Osteoblast (primary cell): ENCODE results near the gene BRPF3. TPM values are rescaled to one million over a fixed set of nuclear protein-coding genes. Genes with fewer than 3 reads are reported as not detected.

Source experiments
- DNase-seq: peaks from one replicate; pipeline ENCODE4 v3.0.0; 2011; ENCODE audit warnings: low spot score, mixed read lengths; ENCODE audit not compliant: insufficient read length; ENCODE audit errors: missing footprints
- H2AFZ ChIP-seq: 2 replicates; pipeline ENCODE4 v1.6.0; 2011; ENCODE audit warnings: mild to moderate bottlenecking, low read length
- H3K27ac ChIP-seq: 2 replicates; pipeline ENCODE4 v1.5.1; 2011; ENCODE audit warnings: mild to moderate bottlenecking, low read depth, low read length, moderate library complexity
- H3K27me3 ChIP-seq: 2 replicates; pipeline ENCODE4 v1.6.0; 2012; ENCODE audit warnings: mild to moderate bottlenecking, control low read depth, inconsistent platforms, low read length, moderate library complexity; ENCODE audit not compliant: insufficient read depth
- H3K36me3 ChIP-seq: 2 replicates; pipeline ENCODE4 v1.5.1; 2011; ENCODE audit warnings: mild to moderate bottlenecking, low read length, control low read depth, moderate library complexity; ENCODE audit not compliant: insufficient read depth
- H3K4me1 ChIP-seq: 2 replicates; pipeline ENCODE4 v1.5.1; 2011; ENCODE audit warnings: mild to moderate bottlenecking, low read length, control low read depth, moderate library complexity; ENCODE audit not compliant: insufficient read depth
- H3K4me2 ChIP-seq: 2 replicates; pipeline ENCODE4 v1.6.0; 2011; ENCODE audit warnings: mild to moderate bottlenecking, low read length; ENCODE audit not compliant: insufficient read depth
- H3K4me3 ChIP-seq: fragments of 200-600 bp; sonication (generic); 3 replicates; pipeline ENCODE4 v1.5.1; 2012; ENCODE audit warnings: mild to moderate bottlenecking, low read length, inconsistent platforms; ENCODE audit not compliant: insufficient read depth
- H3K79me2 ChIP-seq: 2 replicates; pipeline ENCODE4 v1.6.0; 2012; ENCODE audit warnings: mild to moderate bottlenecking, low read length, control low read depth, inconsistent platforms; ENCODE audit not compliant: insufficient read depth
- H3K9me3 ChIP-seq: 2 replicates; pipeline ENCODE4 v1.5.1; 2011; ENCODE audit warnings: low read depth, low read length, control low read depth
- H4K20me1 ChIP-seq: 2 replicates; pipeline ENCODE4 v1.6.0; 2012; ENCODE audit warnings: mild to moderate bottlenecking, low read length, control low read depth; ENCODE audit not compliant: insufficient read depth
- CTCF ChIP-seq: IDR thresholded peaks from 2 replicates; pipeline ENCODE4 v1.5.1; 2011; ENCODE audit warnings: mild to moderate bottlenecking, low read depth, low read length, moderate library complexity; ENCODE audit errors: extremely low read depth
- total RNA-seq: library from RNA; depleted of rRNA; stranded (reverse); fragments of >200 nt; gene quantifications from 2 replicates; pipeline ENCODE4 v1.2.3, GENCODE V29; 2012

Gene BRPF3
- total RNA-seq, 1 donor = 18.8 TPM

DNA sequence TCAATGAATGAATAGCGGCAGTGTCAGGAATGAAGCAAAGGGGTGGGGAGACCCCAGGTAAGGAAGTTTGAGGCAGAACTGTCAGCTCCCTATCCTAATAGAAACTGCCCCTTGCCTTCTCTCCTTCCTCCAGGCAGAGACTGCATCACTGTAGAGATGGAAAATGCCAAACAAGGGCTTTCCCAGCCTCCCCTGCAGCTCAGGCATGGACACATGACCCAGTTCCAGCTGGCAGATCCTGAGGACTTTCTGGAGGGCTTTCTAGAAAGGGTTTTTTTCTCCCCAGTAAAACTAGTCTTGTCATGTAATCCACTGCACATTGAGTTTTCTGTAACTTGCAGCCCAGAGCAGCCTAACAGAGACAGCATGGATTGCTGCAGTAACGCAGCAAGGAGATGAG lies 55.5 kb downstream of the BRPF3 start:
- no peaks in the 10 kb centered on the region for H3K79me2 ChIP-seq
- H3K4me3 ChIP-seq = no peak overlapping the region
- peaks cover 2% of the 10 kb centered on the region for H3K27me3 ChIP-seq
- no peaks in the 10 kb centered on the region for H3K9me3 ChIP-seq
- no peaks in the 10 kb centered on the region for H4K20me1 ChIP-seq
- no peak overlapping the region for H3K4me2 ChIP-seq
- H3K36me3 ChIP-seq = no peaks in the 10 kb centered on the region
- DNase-seq = no peak
- TF ChIP-seq CTCF = no peak
- H2AFZ ChIP-seq = no peak overlapping the region
- no peak overlapping the region for H3K27ac ChIP-seq
- H3K4me1 ChIP-seq = peaks cover 15% of the 10 kb centered on the region

DNA sequence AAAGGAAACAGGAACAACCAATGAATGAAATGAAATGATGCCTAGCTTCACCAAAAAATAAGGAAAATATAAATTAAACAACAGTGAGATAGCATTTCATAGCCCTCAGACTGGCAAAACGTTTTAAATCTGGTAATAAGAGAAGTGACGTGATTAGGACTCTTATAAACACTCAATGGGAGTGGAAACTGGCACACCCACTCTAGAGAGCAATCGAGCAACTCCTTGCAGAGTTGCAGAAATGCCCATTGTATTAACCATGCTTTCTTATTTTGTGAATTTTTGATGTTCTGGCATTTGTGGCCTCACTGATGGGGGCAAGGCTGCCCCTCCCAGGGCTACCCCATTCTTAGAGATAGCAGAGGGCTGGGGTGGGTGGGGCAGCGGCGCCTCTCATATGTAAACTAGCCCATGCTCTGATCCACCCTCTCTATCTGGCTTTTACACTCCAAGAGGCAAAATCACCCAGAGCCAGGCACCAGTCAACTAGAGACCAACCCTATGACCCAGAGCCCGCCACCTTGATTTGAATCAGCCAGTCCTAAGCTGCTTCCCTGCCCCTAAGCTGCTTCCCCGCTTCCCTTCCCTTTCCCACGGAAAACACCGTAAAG lies 67.0 kb downstream of the BRPF3 start:
- H3K4me1 ChIP-seq = no peaks in the 10 kb centered on the region
- no peak for TF ChIP-seq CTCF
- no peaks in the 10 kb centered on the region for H4K20me1 ChIP-seq
- H3K27me3 ChIP-seq = peaks cover 50% of the 10 kb centered on the region
- H3K9me3 ChIP-seq = peaks cover 2% of the 10 kb centered on the region
- no peak for DNase-seq
- no peak overlapping the region for H2AFZ ChIP-seq
- no peak overlapping the region for H3K4me2 ChIP-seq
- no peaks in the 10 kb centered on the region for H3K36me3 ChIP-seq
- H3K4me3 ChIP-seq = no peak overlapping the region
- no peak overlapping the region for H3K27ac ChIP-seq
- H3K79me2 ChIP-seq = no peaks in the 10 kb centered on the region

DNA sequence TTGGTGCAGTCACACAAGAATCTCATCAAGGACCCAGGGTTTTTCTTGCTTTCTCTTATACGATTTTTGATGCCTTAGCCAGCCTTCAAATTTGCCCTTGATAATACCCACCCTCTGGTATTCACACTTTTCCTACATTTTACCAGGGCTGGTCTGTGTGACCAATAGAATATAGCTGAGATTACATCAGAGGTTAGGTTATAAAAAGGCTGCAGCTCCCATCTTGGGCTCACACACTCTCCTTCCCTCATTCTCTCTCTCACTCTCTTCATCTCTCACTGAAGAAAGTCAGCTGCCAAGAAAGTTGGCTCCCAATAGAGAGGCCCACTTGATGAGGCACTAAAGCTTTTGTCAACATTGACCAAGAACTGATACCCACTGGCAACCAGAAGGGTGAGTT lies 69.2 kb downstream of the BRPF3 start:
- Histone ChIP-seq H2AFZ (no peak overlapping the region), H3K4me2 (no peak overlapping the region), H3K27ac (no peak overlapping the region), H3K36me3 (no peaks in the 10 kb centered on the region), H4K20me1 (no peaks in the 10 kb centered on the region), H3K4me1 (no peaks in the 10 kb centered on the region), H3K9me3 (peaks cover 2% of the 10 kb centered on the region), H3K4me3 (no peak overlapping the region), H3K27me3 (peaks cover 55% of the 10 kb centered on the region), H3K79me2 (no peaks in the 10 kb centered on the region)
- no peak for TF ChIP-seq CTCF
- DNase-seq = no peak

- Histone ChIP-seq H3K4me1 (no peaks in the 10 kb centered on the region), H3K36me3 (no peaks in the 10 kb centered on the region), H3K79me2 (no peaks in the 10 kb centered on the region), H3K27ac (no peak overlapping the region), H3K9me3 (peaks cover 2% of the 10 kb centered on the region), H2AFZ (no peak overlapping the region), H3K27me3 (peaks cover 55% of the 10 kb centered on the region), H3K4me3 (no peak overlapping the region), H4K20me1 (no peaks in the 10 kb centered on the region), H3K4me2 (no peak overlapping the region)
- TF ChIP-seq CTCF = no peak
- DNase-seq = no peak
These were observed 70.5 kb downstream of the BRPF3 start for GRCh38 chr6:36266913-36267644.
